IMR-90 (cell line): ENCODE results near the gene GPR173.

ENCODE experiments used
- BHLHE40 ChIP-seq: fragments of 150-350 bp; IDR thresholded peaks from 2 replicates; pipeline ENCODE4 v1.6.1; 2016; ENCODE audit warnings: mild to moderate bottlenecking, low read depth, low read length
- CEBPB ChIP-seq: IDR thresholded peaks from 2 replicates; pipeline ENCODE4 v1.6.1; 2012; ENCODE audit warnings: low read depth, low read length, improper control_type of control experiment
- CHD1 ChIP-seq: IDR thresholded peaks from 2 replicates; pipeline ENCODE4 v1.6.1; 2012; ENCODE audit warnings: low read depth, low read length, improper control_type of control experiment
- FOS ChIP-seq: fragments of 150-350 bp; IDR thresholded peaks from 2 replicates; pipeline ENCODE4 v1.6.1; 2016; ENCODE audit warnings: low read depth, low read length
- MAFK ChIP-seq: IDR thresholded peaks from 2 replicates; pipeline ENCODE4 v1.6.1; 2012; ENCODE audit warnings: low read depth, low read length, improper control_type of control experiment
- MAZ ChIP-seq: IDR thresholded peaks from 2 replicates; pipeline ENCODE4 v1.6.1; 2012; ENCODE audit warnings: low read depth, mild to moderate bottlenecking, low read length, improper control_type of control experiment, moderate library complexity, borderline replicate concordance
- MXI1 ChIP-seq: IDR thresholded peaks from 2 replicates; pipeline ENCODE4 v1.6.1; 2012; ENCODE audit warnings: low read depth, mild to moderate bottlenecking, low read length, moderate library complexity, borderline replicate concordance
- POLR2A ChIP-seq: IDR thresholded peaks from 2 replicates; pipeline ENCODE4 v1.6.1; 2012; ENCODE audit warnings: mild to moderate bottlenecking, low read depth, low read length
- RAD21 ChIP-seq: IDR thresholded peaks from 2 replicates; pipeline ENCODE4 v1.6.1; 2012; ENCODE audit warnings: low read length, improper control_type of control experiment
- RFX5 ChIP-seq: IDR thresholded peaks from 2 replicates; pipeline ENCODE4 v1.8.0; 2012; ENCODE audit warnings: low read depth, mild to moderate bottlenecking, low read length, moderate library complexity
- SMC3 ChIP-seq: fragments of 150-350 bp; IDR thresholded peaks from 2 replicates; pipeline ENCODE4 v1.6.1; 2016; ENCODE audit warnings: low read depth, mild to moderate bottlenecking, antibody characterized with exemption, low read length, moderate library complexity
- TF ChIP-seq, protein P1 (sequence below): conservative IDR thresholded peaks from 2 replicates; pipeline ENCODE4 v1.5.1; 2012; ENCODE audit warnings: mild to moderate bottlenecking, low read depth, low read length, improper control_type of control experiment
- TF ChIP-seq, protein P2 (sequence below): fragments of 150-350 bp; IDR thresholded peaks from 2 replicates; pipeline ENCODE4 v1.6.1; 2016; ENCODE audit warnings: low read depth, mild to moderate bottlenecking, low read length, moderate library complexity, borderline replicate concordance
- TF ChIP-seq, protein P3 (sequence below): fragments of 150-350 bp; IDR thresholded peaks from 2 replicates; pipeline ENCODE4 v1.6.1; 2017; ENCODE audit warnings: mild to moderate bottlenecking, antibody characterized with exemption, low read length, low read depth

DNA sequence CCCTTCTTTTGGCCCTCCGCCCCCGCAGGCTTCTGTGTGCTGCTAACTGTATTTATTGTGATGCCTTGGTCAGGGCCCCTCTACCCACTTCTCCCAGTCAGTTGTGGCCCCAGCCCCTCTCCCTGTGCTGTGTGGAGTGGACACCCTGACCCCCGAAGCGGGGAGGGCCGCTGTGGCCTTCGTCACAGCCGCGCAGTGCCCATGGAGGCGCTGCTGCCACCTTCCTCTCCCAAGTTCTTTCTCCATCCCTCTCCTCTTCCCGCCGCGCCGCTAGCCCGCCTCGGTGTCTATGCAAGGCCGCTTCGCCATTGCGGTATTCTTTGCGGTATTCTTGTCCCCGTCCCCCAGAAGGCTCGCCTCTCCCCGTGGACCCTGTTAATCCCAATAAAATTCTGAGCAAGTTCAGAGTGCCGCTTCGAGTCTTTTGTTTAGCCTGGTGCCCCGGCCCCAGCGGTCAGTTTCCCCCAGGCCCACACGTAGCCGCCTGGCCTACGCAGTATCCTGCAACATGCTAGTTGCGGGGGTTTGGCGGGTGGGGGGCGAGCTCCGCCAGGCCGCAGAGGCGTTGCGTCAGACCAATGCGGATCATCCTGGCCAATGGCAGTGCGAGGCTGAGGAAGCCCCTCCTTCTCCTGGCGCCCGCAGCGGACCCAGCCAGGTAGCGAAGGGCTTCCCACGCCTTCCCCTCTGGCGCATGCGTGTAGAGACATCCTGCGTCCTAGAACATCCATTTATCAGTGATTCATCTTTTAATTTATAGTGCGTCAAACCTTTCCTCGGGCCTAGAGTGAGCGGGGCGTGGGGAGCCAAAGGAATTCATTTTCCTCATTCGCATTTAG, 39.8 kb downstream of the GPR173 start:
- TF ChIP-seq, protein P1, sequence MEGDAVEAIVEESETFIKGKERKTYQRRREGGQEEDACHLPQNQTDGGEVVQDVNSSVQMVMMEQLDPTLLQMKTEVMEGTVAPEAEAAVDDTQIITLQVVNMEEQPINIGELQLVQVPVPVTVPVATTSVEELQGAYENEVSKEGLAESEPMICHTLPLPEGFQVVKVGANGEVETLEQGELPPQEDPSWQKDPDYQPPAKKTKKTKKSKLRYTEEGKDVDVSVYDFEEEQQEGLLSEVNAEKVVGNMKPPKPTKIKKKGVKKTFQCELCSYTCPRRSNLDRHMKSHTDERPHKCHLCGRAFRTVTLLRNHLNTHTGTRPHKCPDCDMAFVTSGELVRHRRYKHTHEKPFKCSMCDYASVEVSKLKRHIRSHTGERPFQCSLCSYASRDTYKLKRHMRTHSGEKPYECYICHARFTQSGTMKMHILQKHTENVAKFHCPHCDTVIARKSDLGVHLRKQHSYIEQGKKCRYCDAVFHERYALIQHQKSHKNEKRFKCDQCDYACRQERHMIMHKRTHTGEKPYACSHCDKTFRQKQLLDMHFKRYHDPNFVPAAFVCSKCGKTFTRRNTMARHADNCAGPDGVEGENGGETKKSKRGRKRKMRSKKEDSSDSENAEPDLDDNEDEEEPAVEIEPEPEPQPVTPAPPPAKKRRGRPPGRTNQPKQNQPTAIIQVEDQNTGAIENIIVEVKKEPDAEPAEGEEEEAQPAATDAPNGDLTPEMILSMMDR, result no peak
- peak; percentile 29; the same call in 1 of the 2 replicates for TF ChIP-seq POLR2A
- no peak for TF ChIP-seq BHLHE40
- TF ChIP-seq MAZ, result peak; percentile 49; the same call in 1 of the 2 replicates
- TF ChIP-seq, protein P2, sequence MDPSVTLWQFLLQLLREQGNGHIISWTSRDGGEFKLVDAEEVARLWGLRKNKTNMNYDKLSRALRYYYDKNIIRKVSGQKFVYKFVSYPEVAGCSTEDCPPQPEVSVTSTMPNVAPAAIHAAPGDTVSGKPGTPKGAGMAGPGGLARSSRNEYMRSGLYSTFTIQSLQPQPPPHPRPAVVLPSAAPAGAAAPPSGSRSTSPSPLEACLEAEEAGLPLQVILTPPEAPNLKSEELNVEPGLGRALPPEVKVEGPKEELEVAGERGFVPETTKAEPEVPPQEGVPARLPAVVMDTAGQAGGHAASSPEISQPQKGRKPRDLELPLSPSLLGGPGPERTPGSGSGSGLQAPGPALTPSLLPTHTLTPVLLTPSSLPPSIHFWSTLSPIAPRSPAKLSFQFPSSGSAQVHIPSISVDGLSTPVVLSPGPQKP, result no peak
- TF ChIP-seq MAFK, result no peak
- no peak for TF ChIP-seq CHD1
- peak; percentile 89 for TF ChIP-seq CEBPB
- TF ChIP-seq RFX5, result no peak
- no peak for TF ChIP-seq SMC3
- TF ChIP-seq FOS, result no peak
- TF ChIP-seq, protein P3, sequence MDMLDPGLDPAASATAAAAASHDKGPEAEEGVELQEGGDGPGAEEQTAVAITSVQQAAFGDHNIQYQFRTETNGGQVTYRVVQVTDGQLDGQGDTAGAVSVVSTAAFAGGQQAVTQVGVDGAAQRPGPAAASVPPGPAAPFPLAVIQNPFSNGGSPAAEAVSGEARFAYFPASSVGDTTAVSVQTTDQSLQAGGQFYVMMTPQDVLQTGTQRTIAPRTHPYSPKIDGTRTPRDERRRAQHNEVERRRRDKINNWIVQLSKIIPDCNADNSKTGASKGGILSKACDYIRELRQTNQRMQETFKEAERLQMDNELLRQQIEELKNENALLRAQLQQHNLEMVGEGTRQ, result no peak
- TF ChIP-seq RAD21, result no peak
- TF ChIP-seq MXI1, result no peak
